Bronchial epithelial cell (primary cell): ENCODE data around the gene EPHA4. TPM values are rescaled to one million over a fixed set of nuclear protein-coding genes. Genes with fewer than 3 reads are reported as not detected.

ENCODE experiments used
- DNase-seq: peaks from one replicate; pipeline ENCODE4 v3.0.0-alpha.2; 2010; ENCODE audit warnings: low read depth
- FAIRE-seq: peaks from 2 replicates; lab custom pipeline; 2011; peaks lifted over from hg19 to GRCh38; lab: Jason Lieb, UNC
- H3K27me3 ChIP-seq: 2 replicates; pipeline ENCODE4 v1.5.1; 2011; ENCODE audit warnings: low read length; ENCODE audit not compliant: control insufficient read depth, insufficient read depth
- H3K36me3 ChIP-seq: 2 replicates; pipeline ENCODE4 v1.5.1; 2011; ENCODE audit warnings: low read length; ENCODE audit not compliant: control insufficient read depth, insufficient read depth
- H3K4me3 ChIP-seq: 2 replicates; pipeline ENCODE4 v1.5.1; 2011; ENCODE audit warnings: mild to moderate bottlenecking, low read depth, low read length, control low read depth
- CTCF ChIP-seq: IDR thresholded peaks from 2 replicates; pipeline ENCODE4 v1.5.1; 2011; ENCODE audit warnings: mild to moderate bottlenecking, moderate library complexity, low read length, control low read depth, inconsistent platforms; ENCODE audit not compliant: insufficient read depth, severe bottlenecking
- total RNA-seq: library from RNA; depleted of rRNA; stranded (reverse); fragments of >200 nt; gene quantifications from 2 replicates; pipeline ENCODE4 v1.2.1, GENCODE V29; 2014

EPHA4 gene
- total RNA-seq, 1 donor from 2014 or later, result 6.1 TPM

GRCh38 chr2:221399183-221399582 is 172.9 kb downstream of the EPHA4 start:
- no peak for FAIRE-seq
- DNase-seq, result no peak
- H3K36me3 ChIP-seq, result no peaks in the 10 kb centered on the region
- peaks cover 2% of the 10 kb centered on the region for H3K27me3 ChIP-seq
- no peak for TF ChIP-seq CTCF
- H3K4me3 ChIP-seq, result no peak overlapping the region

GRCh38 chr2:221397187-221397586 is 174.9 kb downstream of the EPHA4 start:
- DNase-seq (peak; percentile 85), FAIRE-seq (no peak)
- TF ChIP-seq CTCF, result no peak
- no peak overlapping the region for H3K4me3 ChIP-seq
- peaks cover 2% of the 10 kb centered on the region for H3K27me3 ChIP-seq
- H3K36me3 ChIP-seq, result no peaks in the 10 kb centered on the region

- no peak for TF ChIP-seq CTCF
- DNase-seq (no peak), FAIRE-seq (no peak)
Observed at GRCh38 chr2:221392228-221392881, 179.7 kb downstream of the EPHA4 start.

GRCh38 chr2:221390878-221391277 is 181.2 kb downstream of the EPHA4 start:
- Histone ChIP-seq H3K36me3 (no peaks in the 10 kb centered on the region), H3K4me3 (no peak overlapping the region), H3K27me3 (no peaks in the 10 kb centered on the region)
- TF ChIP-seq CTCF, result no peak
- DNase-seq, result no peak
- no peak for FAIRE-seq

More at GRCh38 chr2:221392228-221392881, 179.7 kb downstream of the EPHA4 start:
- no peaks in the 10 kb centered on the region for H3K27me3 ChIP-seq
- H3K36me3 ChIP-seq, result no peaks in the 10 kb centered on the region
- H3K4me3 ChIP-seq, result no peak overlapping the region

- TF ChIP-seq CTCF, result no peak
- DNase-seq, result no peak
- peak; percentile 13 for FAIRE-seq
- Histone ChIP-seq H3K27me3 (no peaks in the 10 kb centered on the region), H3K36me3 (no peaks in the 10 kb centered on the region), H3K4me3 (no peak overlapping the region)
Observed at GRCh38 chr2:221389904-221390303, 182.2 kb downstream of the EPHA4 start.

- no peak for DNase-seq
Observed at GRCh38 chr2:221389421-221389820, 182.7 kb downstream of the EPHA4 start.

More at GRCh38 chr2:221389421-221389820, 182.7 kb downstream of the EPHA4 start:
- Histone ChIP-seq H3K36me3 (no peaks in the 10 kb centered on the region), H3K4me3 (no peak overlapping the region), H3K27me3 (no peaks in the 10 kb centered on the region)
- FAIRE-seq, result no peak
- no peak for TF ChIP-seq CTCF
